GM11168 (cell line): ENCODE results near the gene SAP30L.

ENCODE experiments used
- in situ Hi-C: fragments of 300-500 bp; cut with MboI; formaldehyde crosslinking; loops from one replicate; pipeline ENCODE4 v1.12.0; 2022; ENCODE audit warnings: low sequenced_read_pairs; ENCODE audit not compliant: unreplicated experiment

Gene SAP30L

GRCh38 chr5:154501566-154501965 is 55.8 kb downstream of the SAP30L start:
- in situ Hi-C loops = no loop called here

- in situ Hi-C loops = no loop called here
Observed at GRCh38 chr5:154502180-154502579, 56.4 kb downstream of the SAP30L start.

- in situ Hi-C loops = no loop called here
Observed at GRCh38 chr5:154503698-154504039, 57.9 kb downstream of the SAP30L start.

- in situ Hi-C loops = no loop called here
Observed at GRCh38 chr5:154505567-154505966, 59.8 kb downstream of the SAP30L start.

GRCh38 chr5:154506049-154506715 is 60.4 kb downstream of the SAP30L start:
- in situ Hi-C loops = no loop called here

GRCh38 chr5:154506716-154507080 is 60.9 kb downstream of the SAP30L start:
- in situ Hi-C loops = no loop called here

- in situ Hi-C loops = no loop called here
Observed at GRCh38 chr5:154508114-154508513, 62.3 kb downstream of the SAP30L start.

- in situ Hi-C loops = no loop called here
Observed at GRCh38 chr5:154509784-154510555, 64.2 kb downstream of the SAP30L start.
